ENCODE data around the gene SGTA.

GRCh38 chr19:2798158-2798685, 15.1 kb upstream of the SGTA start:
- TF ChIP-seq, protein P1, sequence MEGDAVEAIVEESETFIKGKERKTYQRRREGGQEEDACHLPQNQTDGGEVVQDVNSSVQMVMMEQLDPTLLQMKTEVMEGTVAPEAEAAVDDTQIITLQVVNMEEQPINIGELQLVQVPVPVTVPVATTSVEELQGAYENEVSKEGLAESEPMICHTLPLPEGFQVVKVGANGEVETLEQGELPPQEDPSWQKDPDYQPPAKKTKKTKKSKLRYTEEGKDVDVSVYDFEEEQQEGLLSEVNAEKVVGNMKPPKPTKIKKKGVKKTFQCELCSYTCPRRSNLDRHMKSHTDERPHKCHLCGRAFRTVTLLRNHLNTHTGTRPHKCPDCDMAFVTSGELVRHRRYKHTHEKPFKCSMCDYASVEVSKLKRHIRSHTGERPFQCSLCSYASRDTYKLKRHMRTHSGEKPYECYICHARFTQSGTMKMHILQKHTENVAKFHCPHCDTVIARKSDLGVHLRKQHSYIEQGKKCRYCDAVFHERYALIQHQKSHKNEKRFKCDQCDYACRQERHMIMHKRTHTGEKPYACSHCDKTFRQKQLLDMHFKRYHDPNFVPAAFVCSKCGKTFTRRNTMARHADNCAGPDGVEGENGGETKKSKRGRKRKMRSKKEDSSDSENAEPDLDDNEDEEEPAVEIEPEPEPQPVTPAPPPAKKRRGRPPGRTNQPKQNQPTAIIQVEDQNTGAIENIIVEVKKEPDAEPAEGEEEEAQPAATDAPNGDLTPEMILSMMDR (IDR thresholded peaks at IDR 0.05; ENCODE audit: low read depth, low read length): no peak
- no peak for TF ChIP-seq EZH2phosphoT487 (IDR thresholded peaks at IDR 0.05; ENCODE audit: low read depth)
